Endothelial cell of umbilical vein (primary cell): Measurements from ENCODE around the gene PHC3. TPM values are rescaled to one million over a fixed set of nuclear protein-coding genes. Genes with fewer than 3 reads are reported as not detected.

Experiments
- BruUV-seq: library from RNA; stranded (reverse); fragments of 400-500 nt; replicated peaks from 2 replicates; lab custom pipeline; 2021; lab: Mats Ljungman, UMichigan
- CTCF ChIA-PET: fragments of 300-600, 350-600 bp; sonication (Branson Sonifier 250); formaldehyde crosslinking; loops from one replicate; lab custom pipeline; 2021; ENCODE audit warnings: antibody characterized with exemption, inconsistent platforms; lab: Charles Lee
- POLR2A ChIA-PET: fragments of 300-600, 350-600 bp; sonication (Branson Sonifier 250); formaldehyde crosslinking; loops from one replicate; lab custom pipeline; 2021; ENCODE audit warnings: antibody characterized with exemption, inconsistent platforms; lab: Charles Lee
- DNase-seq: peaks from one replicate; pipeline ENCODE4 v3.0.0-alpha.2; 2011; ENCODE audit warnings: low read depth, low spot score
- FAIRE-seq: peaks from 2 replicates; lab custom pipeline; 2011; peaks lifted over from hg19 to GRCh38; lab: Jason Lieb, UNC
- H2AFZ ChIP-seq: 2 replicates; pipeline ENCODE4 v1.6.0; 2012; ENCODE audit warnings: low read depth, low read length, control low read depth, inconsistent platforms
- H3K27ac ChIP-seq: 2 replicates; pipeline ENCODE4 v1.5.1; 2011; ENCODE audit warnings: low read depth, mild to moderate bottlenecking, control low read depth, low read length, moderate library complexity; ENCODE audit not compliant: insufficient read depth
- H3K27me3 ChIP-seq, 2 experiments: 2 replicates each; pipeline versions ENCODE4 v1.6.0 to v1.6.1; 2011; ENCODE audit warnings: low read length in 2 of 2, mixed read lengths in 1 of 2; ENCODE audit not compliant: control insufficient read depth in 2 of 2, insufficient read depth in 2 of 2
- H3K36me3 ChIP-seq, 2 experiments: 2 replicates in 1 of 2; 3 replicates in 1 of 2; pipeline ENCODE4 v1.5.1; 2011; ENCODE audit warnings: low read length in 2 of 2, mild to moderate bottlenecking in 1 of 2, moderate library complexity in 1 of 2; ENCODE audit not compliant: control insufficient read depth in 2 of 2, insufficient read depth in 2 of 2; ENCODE audit errors: extremely low read depth in 1 of 2
- H3K4me1 ChIP-seq: 3 replicates; pipeline ENCODE4 v1.5.1; 2011; ENCODE audit warnings: mild to moderate bottlenecking, low read length; ENCODE audit not compliant: control insufficient read depth, insufficient read depth; ENCODE audit errors: extremely low read depth
- H3K4me2 ChIP-seq: 2 replicates; pipeline ENCODE4 v1.6.1; 2011; ENCODE audit warnings: low read length, control low read depth, mixed read lengths; ENCODE audit not compliant: insufficient read depth
- H3K4me3 ChIP-seq, 3 experiments: fragments of 200-600 bp in 1 of 3; sonication (generic), shearing (Covaris generic) in 1 of 3; replicated peaks in 1 of 3; 2 replicates each; pipeline ENCODE4 v1.5.1; 2011 to 2016; ENCODE audit warnings: control low read depth in 3 of 3, low read length in 3 of 3, mild to moderate bottlenecking in 2 of 3, inconsistent platforms in 1 of 3, low read depth in 1 of 3, moderate library complexity in 1 of 3; ENCODE audit not compliant: insufficient read depth in 1 of 3
- H3K79me2 ChIP-seq: 2 replicates; pipeline ENCODE4 v1.6.0; 2012; ENCODE audit warnings: low read length, inconsistent platforms; ENCODE audit not compliant: control insufficient read depth, insufficient read depth
- H3K9ac ChIP-seq: replicated peaks from 2 replicates; pipeline ENCODE3; 2011; ENCODE audit warnings: low read length, control low read depth; ENCODE audit not compliant: insufficient read depth; ENCODE audit errors: extremely low read depth
- H3K9me1 ChIP-seq: replicated peaks from 3 replicates; pipeline ENCODE4 v1.6.0; 2011; ENCODE audit warnings: mild to moderate bottlenecking, low read length; ENCODE audit not compliant: control insufficient read depth, insufficient read depth; ENCODE audit errors: extremely low read depth
- H3K9me3 ChIP-seq: replicated peaks from 2 replicates; pipeline ENCODE4 v1.5.1; 2012; ENCODE audit warnings: low read length, inconsistent platforms; ENCODE audit not compliant: control insufficient read depth, insufficient read depth
- H4K20me1 ChIP-seq: replicated peaks from 2 replicates; pipeline ENCODE3; 2011; ENCODE audit warnings: mild to moderate bottlenecking, low read length; ENCODE audit not compliant: control insufficient read depth, insufficient read depth; ENCODE audit errors: extremely low read depth
- EZH2 ChIP-seq: IDR thresholded peaks from 2 replicates; pipeline ENCODE4 v1.6.1; 2012; ENCODE audit warnings: borderline replicate concordance, low read depth, mild to moderate bottlenecking, moderate library complexity, low read length, inconsistent platforms; ENCODE audit not compliant: severe bottlenecking
- FOS ChIP-seq: IDR thresholded peaks from 2 replicates; pipeline ENCODE4 v1.6.1; 2011; ENCODE audit warnings: mild to moderate bottlenecking, low read length, moderate library complexity, borderline replicate concordance; ENCODE audit not compliant: insufficient read depth
- GATA2 ChIP-seq: IDR thresholded peaks from 2 replicates; pipeline ENCODE4 v1.7.0; 2011; ENCODE audit warnings: low read depth, mild to moderate bottlenecking, moderate library complexity, mixed read lengths, low read length; ENCODE audit not compliant: insufficient read length, insufficient read depth
- JUN ChIP-seq: IDR thresholded peaks from 2 replicates; pipeline ENCODE4 v1.6.1; 2011; ENCODE audit warnings: borderline replicate concordance, low read depth; ENCODE audit not compliant: insufficient read length, insufficient read depth
- MAX ChIP-seq: IDR thresholded peaks from 2 replicates; pipeline ENCODE4 v1.6.1; 2011; ENCODE audit not compliant: insufficient read depth, insufficient read length
- MYC ChIP-seq: IDR thresholded peaks from one replicate; pipeline ENCODE4 v1.6.1; 2011; ENCODE audit warnings: mild to moderate bottlenecking, low read depth, low read length
- POLR2A ChIP-seq: IDR thresholded peaks from 2 replicates; pipeline ENCODE4 v1.6.1; 2012; ENCODE audit warnings: low read depth, mild to moderate bottlenecking, control low read depth, low read length
- POLR2AphosphoS5 ChIP-seq: IDR thresholded peaks from 2 replicates; pipeline ENCODE4 v1.6.1; 2012; ENCODE audit warnings: low read depth, mild to moderate bottlenecking, control low read depth, low read length, moderate library complexity; ENCODE audit not compliant: insufficient read depth
- dilution Hi-C: fragments of 300-500 bp; cut with MboI; formaldehyde crosslinking; loops from one replicate; pipeline ENCODE4 v1.15.0; 2019; ENCODE audit warnings: low sequenced_read_pairs; ENCODE audit not compliant: extremely low pct_ligation_motif_present
- intact Hi-C: fragments of 100-400 bp; cut with micrococcal nuclease; formaldehyde crosslinking; loops from one replicate; pipeline ENCODE4 v1.10.0; 2022
- polyA plus RNA-seq, 4 experiments: library from polyadenylated mRNA; depleted of rRNA in 3 of 4; stranded (reverse) in 3 of 4; unstranded in 1 of 4; fragments of >200 nt; gene quantifications; 2 replicates each; pipeline versions ENCODE4 v1.2.1 to v1.2.3, GENCODE V29; 2011 to 2012; ENCODE audit warnings: missing spikeins in 1 of 4
- total RNA-seq: library from RNA; stranded (reverse); gene quantifications from 2 replicates; pipeline ENCODE4 v1.2.3, GENCODE V29; 2021

Gene PHC3
- total and polyA plus RNA-seq, 2 donors (not counting 3 experiments of a cell fraction or from before 2014, with no cell fraction given) = 35.7 to 45.8 TPM

- Histone ChIP-seq H3K79me2 (no peaks in the 10 kb centered on the region), H3K4me2 (no peak overlapping the region), H3K9ac (no peak overlapping the region), H3K27me3 (no peaks in the 10 kb centered on the region), H3K9me1 (no peaks in the 10 kb centered on the region), H3K9me3 (no peaks in the 10 kb centered on the region), H3K4me1 (no peaks in the 10 kb centered on the region), H3K4me3 (no peak overlapping the region), H4K20me1 (no peaks in the 10 kb centered on the region), H2AFZ (no peak overlapping the region), H3K27ac (no peak overlapping the region), H3K36me3 (no peaks in the 10 kb centered on the region)
- BruUV-seq = no TSS peak
- intact Hi-C loops (no loop called here), dilution Hi-C loops (no loop called here)
- ChIA-PET CTCF (interaction anchor here (1.6 kb wide), 1 partner anchor 12 kb away, joined by 4 read pairs; no protein-coding TSS in a partner anchor), POLR2A (no interaction called here)
- no peak for DNase-seq
- no peak for FAIRE-seq
- no peak for TF ChIP-seq JUN
- no peak for TF ChIP-seq GATA2
- no peak for TF ChIP-seq POLR2A
- no peak for TF ChIP-seq POLR2AphosphoS5
- TF ChIP-seq FOS = no peak
- no peak for TF ChIP-seq MAX
- no peak for TF ChIP-seq MYC
- TF ChIP-seq EZH2 = no peak
Measured at GRCh38 chr3:170080605-170081004, 100.9 kb downstream of the PHC3 start.
